Mucosa of stomach (tissue), 1 donor: ENCODE results near the gene KCNMA1.

Source experiments
- H3K27me3 ChIP-seq: one replicate; pipeline ENCODE4 v1.7.0; 2013; ENCODE audit warnings: mild to moderate bottlenecking, low read length; ENCODE audit not compliant: control insufficient read depth, insufficient read depth
- H3K36me3 ChIP-seq: one replicate; pipeline ENCODE4 v1.7.0; 2013; ENCODE audit warnings: low read length; ENCODE audit not compliant: control insufficient read depth, insufficient read depth
- H3K4me1 ChIP-seq: one replicate; pipeline ENCODE4 v1.7.0; 2013; ENCODE audit warnings: mild to moderate bottlenecking, low read length; ENCODE audit not compliant: control insufficient read depth, insufficient read depth
- H3K4me3 ChIP-seq: one replicate; pipeline ENCODE4 v1.7.0; 2013; ENCODE audit warnings: low read length
- H3K9ac ChIP-seq: one replicate; pipeline ENCODE4 v1.7.0; 2013; ENCODE audit warnings: mild to moderate bottlenecking, low read length, moderate library complexity
- H3K9me3 ChIP-seq: one replicate; pipeline ENCODE4 v1.7.0; 2013; ENCODE audit warnings: mild to moderate bottlenecking, low read length, moderate library complexity; ENCODE audit not compliant: control insufficient read depth
- donor health status: Pancreatic carcinoma.

Gene KCNMA1

DNA sequence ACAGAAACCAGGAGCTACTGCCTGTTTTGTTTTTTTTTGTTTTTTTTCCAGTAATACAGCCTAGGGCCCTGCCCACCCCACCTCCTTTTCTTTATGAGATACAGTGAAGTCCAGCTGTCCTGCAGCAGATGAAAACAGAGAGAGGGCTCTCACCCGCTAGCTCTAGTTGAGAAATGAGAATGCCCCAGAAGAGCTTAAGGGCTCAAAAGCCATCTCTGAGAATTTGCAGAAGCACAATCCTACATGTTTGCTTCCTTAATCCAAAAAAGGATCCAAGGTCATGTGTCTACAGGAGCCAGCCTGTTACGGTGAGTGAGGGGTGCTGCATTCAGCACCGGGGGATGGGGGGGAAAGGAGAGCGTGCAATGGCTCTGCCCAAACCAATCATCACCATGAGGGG, 122.7 kb downstream of the KCNMA1 start:
- Histone ChIP-seq H3K36me3 (no peaks in the 10 kb centered on the region), H3K9ac (no peak overlapping the region), H3K27me3 (no peaks in the 10 kb centered on the region), H3K4me3 (no peak overlapping the region), H3K4me1 (peaks cover 35% of the 10 kb centered on the region), H3K9me3 (no peaks in the 10 kb centered on the region)

DNA sequence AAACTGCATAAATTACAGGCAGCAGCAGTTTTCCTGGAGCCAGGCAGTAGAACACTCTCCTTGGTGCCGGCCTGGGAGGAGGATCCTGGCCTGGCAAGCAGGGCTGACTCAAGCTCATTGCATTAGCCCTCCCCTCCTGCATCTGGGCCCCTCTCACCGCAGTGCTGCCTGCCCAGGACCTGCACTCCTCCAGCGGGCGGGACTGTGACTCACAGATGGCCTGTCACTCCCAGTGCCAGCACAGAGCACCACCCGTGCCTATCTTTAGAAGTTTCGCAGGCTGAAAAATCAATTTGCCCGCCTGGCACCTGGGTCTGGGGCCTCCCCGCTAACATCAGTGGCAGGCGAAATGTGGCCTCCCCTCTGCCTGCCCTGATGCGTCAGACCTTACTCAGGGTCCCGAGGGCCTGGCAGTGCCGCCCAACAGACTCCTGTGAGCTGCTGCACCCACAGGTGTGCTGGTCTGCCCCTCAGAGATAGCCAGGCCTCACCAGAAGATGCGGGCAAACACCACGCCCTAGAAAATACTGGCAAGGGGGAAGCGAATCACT, 123.8 kb downstream of the KCNMA1 start:
- no peaks in the 10 kb centered on the region for H3K27me3 ChIP-seq
- H3K36me3 ChIP-seq = no peaks in the 10 kb centered on the region

DNA sequence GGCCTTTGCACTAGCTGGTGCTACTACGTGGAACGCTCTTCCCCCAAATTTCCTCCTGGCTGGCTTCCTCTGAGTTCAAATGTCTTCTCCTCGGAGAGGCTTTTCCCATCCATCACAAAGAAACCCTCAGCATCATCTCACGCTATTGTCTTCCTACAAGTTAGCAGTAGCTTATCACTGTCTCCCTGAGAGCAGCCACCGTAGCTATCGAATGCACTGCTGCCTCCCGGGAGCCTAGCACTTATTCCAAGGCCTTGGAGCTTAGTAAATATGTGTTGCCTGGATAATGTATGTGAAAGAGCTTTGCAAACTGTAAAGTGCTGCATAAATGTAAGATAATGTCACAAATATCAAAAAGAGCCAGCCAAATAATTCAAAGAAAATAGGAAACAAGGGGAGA, 124.4 kb downstream of the KCNMA1 start:
- Histone ChIP-seq H3K4me3 (no peak overlapping the region), H3K4me1 (peaks cover 35% of the 10 kb centered on the region), H3K9me3 (no peaks in the 10 kb centered on the region), H3K36me3 (no peaks in the 10 kb centered on the region), H3K27me3 (no peaks in the 10 kb centered on the region), H3K9ac (no peak overlapping the region)

More for the DNA sequence above, 123.8 kb downstream of the KCNMA1 start:
- Histone ChIP-seq H3K4me1 (peaks cover 35% of the 10 kb centered on the region), H3K4me3 (no peak overlapping the region), H3K9me3 (no peaks in the 10 kb centered on the region), H3K9ac (no peak overlapping the region)

GRCh38 chr10:77512219-77512578, 125.4 kb downstream of the KCNMA1 start:
- Histone ChIP-seq H3K27me3 (no peaks in the 10 kb centered on the region), H3K9me3 (no peaks in the 10 kb centered on the region), H3K36me3 (no peaks in the 10 kb centered on the region), H3K4me1 (peaks cover 28% of the 10 kb centered on the region), H3K9ac (no peak overlapping the region), H3K4me3 (no peak overlapping the region)

- H3K4me1 ChIP-seq = peaks cover 28% of the 10 kb centered on the region
- no peaks in the 10 kb centered on the region for H3K9me3 ChIP-seq
- H3K27me3 ChIP-seq = no peaks in the 10 kb centered on the region
- no peak overlapping the region for H3K9ac ChIP-seq
- no peak overlapping the region for H3K4me3 ChIP-seq
- H3K36me3 ChIP-seq = no peaks in the 10 kb centered on the region
Measured at GRCh38 chr10:77511498-77512218, 126.0 kb downstream of the KCNMA1 start.

- Histone ChIP-seq H3K4me1 (peaks cover 28% of the 10 kb centered on the region), H3K4me3 (no peak overlapping the region), H3K9ac (no peak overlapping the region), H3K36me3 (no peaks in the 10 kb centered on the region), H3K9me3 (no peaks in the 10 kb centered on the region), H3K27me3 (no peaks in the 10 kb centered on the region)
Measured at GRCh38 chr10:77510695-77511094, 126.9 kb downstream of the KCNMA1 start.

DNA sequence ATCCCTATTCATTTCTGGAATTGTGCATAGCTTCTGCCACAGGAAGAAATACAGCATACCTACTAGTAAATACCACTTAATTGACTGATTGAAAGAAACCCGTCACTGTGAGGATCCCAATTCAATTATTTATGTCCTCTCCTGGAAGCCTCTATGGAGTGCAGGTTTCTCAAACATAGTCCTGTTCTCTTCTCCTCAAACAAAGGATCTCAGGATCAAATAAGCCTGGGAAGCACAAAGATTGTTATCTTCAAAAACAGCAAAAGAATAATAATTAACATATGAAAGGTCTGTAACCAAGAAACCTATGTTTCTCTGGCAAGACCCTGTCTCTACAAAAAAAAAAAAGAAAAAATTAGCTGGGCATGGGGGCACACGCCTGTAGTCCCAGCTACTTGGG, 127.3 kb downstream of the KCNMA1 start:
- H3K36me3 ChIP-seq = no peaks in the 10 kb centered on the region
- H3K4me3 ChIP-seq = no peak overlapping the region
- H3K27me3 ChIP-seq = no peaks in the 10 kb centered on the region
- H3K4me1 ChIP-seq = peaks cover 28% of the 10 kb centered on the region
- no peak overlapping the region for H3K9ac ChIP-seq
- H3K9me3 ChIP-seq = no peaks in the 10 kb centered on the region

- peaks cover 21% of the 10 kb centered on the region for H3K4me1 ChIP-seq
- H3K27me3 ChIP-seq = no peaks in the 10 kb centered on the region
- H3K4me3 ChIP-seq = no peak overlapping the region
- no peaks in the 10 kb centered on the region for H3K9me3 ChIP-seq
- H3K9ac ChIP-seq = no peak overlapping the region
- no peaks in the 10 kb centered on the region for H3K36me3 ChIP-seq
Measured at GRCh38 chr10:77509391-77509790, 128.2 kb downstream of the KCNMA1 start.

- Histone ChIP-seq H3K27me3 (no peaks in the 10 kb centered on the region), H3K4me1 (peaks cover 7% of the 10 kb centered on the region), H3K4me3 (no peak overlapping the region), H3K36me3 (no peaks in the 10 kb centered on the region), H3K9ac (no peak overlapping the region), H3K9me3 (no peaks in the 10 kb centered on the region)
Measured at GRCh38 chr10:77507291-77507880, 130.2 kb downstream of the KCNMA1 start.

DNA sequence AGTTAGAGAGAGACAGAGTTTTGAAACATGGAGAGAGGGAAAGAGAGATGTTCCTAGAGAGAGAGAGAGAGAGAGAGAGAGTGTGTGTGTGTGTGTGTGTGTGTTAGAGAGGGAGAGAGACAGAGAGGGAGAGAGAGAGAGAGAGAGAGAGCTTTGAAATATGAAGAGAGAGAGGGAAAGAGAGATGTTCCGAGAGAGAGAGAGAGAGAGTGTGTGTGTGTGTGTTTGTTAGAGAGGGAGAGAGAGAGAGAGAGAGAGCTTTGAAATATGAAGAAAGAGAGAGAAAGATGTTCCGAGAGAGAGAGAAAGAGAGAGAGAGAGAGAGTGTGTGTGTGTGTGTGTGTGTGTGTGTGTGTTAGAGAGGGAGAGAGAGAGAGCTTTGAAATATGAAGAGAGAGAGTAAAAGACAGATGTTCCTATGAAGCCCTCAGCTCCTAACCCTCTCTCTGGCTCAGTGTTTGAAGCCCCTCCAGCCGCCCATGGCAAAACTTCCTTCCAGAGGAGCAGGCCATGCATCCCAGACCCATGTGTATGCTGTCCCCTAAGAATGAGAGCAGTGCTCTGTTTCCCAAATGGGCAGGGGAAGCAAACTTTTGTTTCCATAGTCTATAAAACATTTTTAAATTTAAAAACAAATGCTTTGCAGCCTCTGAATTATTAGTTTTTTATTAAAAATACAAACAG, 130.9 kb downstream of the KCNMA1 start:
- H3K36me3 ChIP-seq = no peaks in the 10 kb centered on the region
- H3K9ac ChIP-seq = no peak overlapping the region
- H3K4me3 ChIP-seq = no peak overlapping the region
- H3K9me3 ChIP-seq = no peaks in the 10 kb centered on the region
- H3K4me1 ChIP-seq = peaks cover 3% of the 10 kb centered on the region
- H3K27me3 ChIP-seq = no peaks in the 10 kb centered on the region

DNA sequence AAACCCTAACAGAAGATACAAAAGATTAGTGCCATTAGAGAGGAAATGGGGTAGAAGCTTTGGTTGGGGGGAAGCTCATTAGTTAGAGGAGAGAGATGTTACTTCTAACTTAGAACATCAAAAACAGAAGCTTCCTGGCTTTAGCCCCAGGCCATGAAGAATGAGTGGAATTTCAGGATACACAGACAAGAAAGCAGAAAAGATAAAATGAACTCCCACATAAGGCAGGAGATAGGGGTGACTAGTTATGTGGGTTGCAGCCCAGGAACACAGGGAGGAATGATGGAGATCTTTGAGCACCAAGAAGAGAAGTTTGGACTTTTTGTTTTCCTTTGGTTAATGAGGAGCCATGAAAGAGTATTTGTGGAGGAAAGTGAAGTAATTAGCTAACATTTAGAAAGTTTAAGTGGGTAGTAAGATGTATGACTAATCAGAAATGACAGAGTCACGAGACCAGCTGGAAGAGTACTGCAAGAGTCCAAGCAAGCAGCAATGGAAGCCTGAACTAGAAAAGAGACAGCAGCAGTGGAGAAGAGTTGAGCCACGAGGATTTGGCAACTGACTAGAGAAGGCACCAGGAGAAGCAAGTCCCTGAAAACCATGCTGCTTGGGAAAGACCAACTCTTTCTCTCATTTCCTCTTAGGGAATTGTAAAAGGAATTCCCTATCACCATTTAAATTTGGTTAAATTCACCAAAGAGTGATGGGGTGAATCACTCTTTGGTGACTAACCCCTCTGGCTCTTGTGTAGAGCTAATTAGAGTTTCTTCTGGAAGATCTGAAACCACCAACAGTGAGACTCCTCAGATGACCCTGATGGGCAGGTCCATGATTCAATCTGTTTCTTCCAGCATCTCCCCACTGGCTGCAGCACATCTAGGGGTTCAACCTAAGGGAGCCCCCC, 131.9 kb downstream of the KCNMA1 start:
- Histone ChIP-seq H3K4me1 (no peaks in the 10 kb centered on the region), H3K27me3 (no peaks in the 10 kb centered on the region), H3K36me3 (no peaks in the 10 kb centered on the region), H3K9ac (no peak overlapping the region), H3K4me3 (no peak overlapping the region), H3K9me3 (no peaks in the 10 kb centered on the region)
